ENCODE results near the gene KIAA2012. TPM values are rescaled to one million over a fixed set of nuclear protein-coding genes. Genes with fewer than 3 reads are reported as not detected.

KIAA2012 gene
- total RNA-seq, 1 experiment from 2014 or later = not detected

DNA sequence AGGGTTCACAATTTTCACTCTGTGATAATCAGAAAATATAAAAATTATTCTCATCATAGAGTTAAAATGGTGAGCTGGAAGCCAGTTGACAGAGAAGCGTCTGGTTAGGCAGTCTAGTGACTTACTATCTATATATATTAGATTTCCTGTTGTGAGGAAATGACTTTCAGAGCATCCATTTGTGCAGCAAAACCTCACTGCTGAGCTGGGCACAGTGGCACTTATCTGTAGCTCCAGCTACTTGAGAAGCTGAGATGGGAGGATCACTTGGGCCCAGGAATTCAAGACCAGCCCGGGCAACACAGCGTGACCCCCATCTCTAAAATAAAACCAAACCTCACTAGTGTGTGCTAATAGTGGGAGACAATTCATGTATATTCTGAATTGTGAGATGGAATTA, 7.2 kb upstream of the KIAA2012 start:
- CTCF ChIA-PET = no interaction called here
- TF ChIP-seq, protein P1, sequence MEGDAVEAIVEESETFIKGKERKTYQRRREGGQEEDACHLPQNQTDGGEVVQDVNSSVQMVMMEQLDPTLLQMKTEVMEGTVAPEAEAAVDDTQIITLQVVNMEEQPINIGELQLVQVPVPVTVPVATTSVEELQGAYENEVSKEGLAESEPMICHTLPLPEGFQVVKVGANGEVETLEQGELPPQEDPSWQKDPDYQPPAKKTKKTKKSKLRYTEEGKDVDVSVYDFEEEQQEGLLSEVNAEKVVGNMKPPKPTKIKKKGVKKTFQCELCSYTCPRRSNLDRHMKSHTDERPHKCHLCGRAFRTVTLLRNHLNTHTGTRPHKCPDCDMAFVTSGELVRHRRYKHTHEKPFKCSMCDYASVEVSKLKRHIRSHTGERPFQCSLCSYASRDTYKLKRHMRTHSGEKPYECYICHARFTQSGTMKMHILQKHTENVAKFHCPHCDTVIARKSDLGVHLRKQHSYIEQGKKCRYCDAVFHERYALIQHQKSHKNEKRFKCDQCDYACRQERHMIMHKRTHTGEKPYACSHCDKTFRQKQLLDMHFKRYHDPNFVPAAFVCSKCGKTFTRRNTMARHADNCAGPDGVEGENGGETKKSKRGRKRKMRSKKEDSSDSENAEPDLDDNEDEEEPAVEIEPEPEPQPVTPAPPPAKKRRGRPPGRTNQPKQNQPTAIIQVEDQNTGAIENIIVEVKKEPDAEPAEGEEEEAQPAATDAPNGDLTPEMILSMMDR (IDR thresholded peaks at IDR 0.05; ENCODE audit: unreplicated experiment) = no peak
- no peaks in the 10 kb centered on the region for H3K27me3 Mint-ChIP-seq (ENCODE audit: unreplicated experiment)
- no peaks in the 10 kb centered on the region for H3K4me1 Mint-ChIP-seq (ENCODE audit: low read depth, unreplicated experiment)
- no peaks in the 10 kb centered on the region for H3K36me3 Mint-ChIP-seq (ENCODE audit: insufficient read depth, unreplicated experiment)
- DNase-seq = no peak
- H3K9me3 Mint-ChIP-seq (ENCODE audit: low read depth, unreplicated experiment) = no peaks in the 10 kb centered on the region
- H3K27ac Mint-ChIP-seq (ENCODE audit: unreplicated experiment) = no peak overlapping the region
- H3K4me3 Mint-ChIP-seq (ENCODE audit: low read depth, unreplicated experiment) = no peak overlapping the region
- intact Hi-C loops (cut with micrococcal nuclease; ENCODE audit: unreplicated experiment) = no loop called here
- BruUV-seq (replicated peaks) = no TSS peak

DNA sequence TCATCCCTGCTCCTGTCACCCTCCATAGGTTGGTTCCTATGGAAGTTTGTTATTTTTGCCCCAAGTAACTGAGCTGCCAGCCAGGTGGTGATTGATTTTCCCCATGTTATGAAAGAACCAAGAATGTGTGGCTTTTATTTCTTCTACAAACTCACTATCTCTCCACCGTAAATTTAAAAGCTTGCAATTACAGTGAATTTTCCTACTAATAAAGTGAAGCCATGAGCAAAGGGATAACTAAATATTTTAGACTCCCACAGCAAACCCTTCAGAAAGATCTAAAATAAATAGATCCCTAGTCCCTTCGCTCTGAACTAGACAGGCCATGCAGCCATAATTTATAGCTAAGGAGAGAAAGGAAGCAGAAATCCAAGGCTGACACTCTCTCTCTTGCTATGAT, 6.2 kb upstream of the KIAA2012 start:
- TF ChIP-seq, protein P1 (IDR thresholded peaks at IDR 0.05; ENCODE audit: unreplicated experiment) = no peak
- CTCF ChIA-PET = interaction anchor here (0.9 to 1.2 kb wide), 2 partner anchors 9 to 11 kb away, joined by 3 read pairs; no protein-coding TSS in a partner anchor
- no peaks in the 10 kb centered on the region for H3K27me3 Mint-ChIP-seq (ENCODE audit: unreplicated experiment)
- H3K4me1 Mint-ChIP-seq (ENCODE audit: low read depth, unreplicated experiment) = no peaks in the 10 kb centered on the region
- no peak for DNase-seq
- no peaks in the 10 kb centered on the region for H3K9me3 Mint-ChIP-seq (ENCODE audit: low read depth, unreplicated experiment)
- H3K4me3 Mint-ChIP-seq (ENCODE audit: low read depth, unreplicated experiment) = no peak overlapping the region
- intact Hi-C loops (cut with micrococcal nuclease; ENCODE audit: unreplicated experiment) = no loop called here
- BruUV-seq (replicated peaks) = no TSS peak
- no peaks in the 10 kb centered on the region for H3K36me3 Mint-ChIP-seq (ENCODE audit: insufficient read depth, unreplicated experiment)
- no peak overlapping the region for H3K27ac Mint-ChIP-seq (ENCODE audit: unreplicated experiment)

DNA sequence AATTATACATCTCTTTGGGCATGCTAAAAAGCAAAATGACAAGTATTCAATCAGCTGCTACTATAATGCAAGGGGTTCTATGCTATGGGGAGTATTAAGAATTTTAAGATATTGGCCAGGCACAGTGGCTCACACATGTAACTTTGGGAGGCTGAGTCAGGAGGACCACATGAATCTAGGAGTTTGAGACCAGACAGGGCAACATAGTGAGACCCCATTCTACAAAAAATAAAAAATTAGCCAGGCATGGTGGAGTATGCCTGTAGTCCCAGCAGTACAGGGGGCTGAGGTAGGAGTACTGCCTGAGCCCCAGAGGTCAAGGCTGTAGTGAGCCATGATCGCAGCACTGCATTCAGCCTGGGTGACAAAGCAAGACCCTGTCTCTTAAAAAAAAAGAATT, 5.5 kb upstream of the KIAA2012 start:
- TF ChIP-seq, protein P1 (IDR thresholded peaks at IDR 0.05; ENCODE audit: unreplicated experiment) = no peak
- Mint-ChIP-seq H3K27me3 (ENCODE audit: unreplicated experiment) (peaks cover 1% of the 10 kb centered on the region), H3K4me1 (ENCODE audit: low read depth, unreplicated experiment) (peaks cover 3% of the 10 kb centered on the region), H3K36me3 (ENCODE audit: insufficient read depth, unreplicated experiment) (no peaks in the 10 kb centered on the region), H3K9me3 (ENCODE audit: low read depth, unreplicated experiment) (no peaks in the 10 kb centered on the region), H3K27ac (ENCODE audit: unreplicated experiment) (no peak overlapping the region), H3K4me3 (ENCODE audit: low read depth, unreplicated experiment) (no peak overlapping the region)
- intact Hi-C loops (cut with micrococcal nuclease; ENCODE audit: unreplicated experiment) = no loop called here
- BruUV-seq (replicated peaks) = no TSS peak
- DNase-seq = no peak
- CTCF ChIA-PET = interaction anchor here (0.9 to 1.2 kb wide), 2 partner anchors 9 to 10 kb away, joined by 3 read pairs; no protein-coding TSS in a partner anchor

DNA sequence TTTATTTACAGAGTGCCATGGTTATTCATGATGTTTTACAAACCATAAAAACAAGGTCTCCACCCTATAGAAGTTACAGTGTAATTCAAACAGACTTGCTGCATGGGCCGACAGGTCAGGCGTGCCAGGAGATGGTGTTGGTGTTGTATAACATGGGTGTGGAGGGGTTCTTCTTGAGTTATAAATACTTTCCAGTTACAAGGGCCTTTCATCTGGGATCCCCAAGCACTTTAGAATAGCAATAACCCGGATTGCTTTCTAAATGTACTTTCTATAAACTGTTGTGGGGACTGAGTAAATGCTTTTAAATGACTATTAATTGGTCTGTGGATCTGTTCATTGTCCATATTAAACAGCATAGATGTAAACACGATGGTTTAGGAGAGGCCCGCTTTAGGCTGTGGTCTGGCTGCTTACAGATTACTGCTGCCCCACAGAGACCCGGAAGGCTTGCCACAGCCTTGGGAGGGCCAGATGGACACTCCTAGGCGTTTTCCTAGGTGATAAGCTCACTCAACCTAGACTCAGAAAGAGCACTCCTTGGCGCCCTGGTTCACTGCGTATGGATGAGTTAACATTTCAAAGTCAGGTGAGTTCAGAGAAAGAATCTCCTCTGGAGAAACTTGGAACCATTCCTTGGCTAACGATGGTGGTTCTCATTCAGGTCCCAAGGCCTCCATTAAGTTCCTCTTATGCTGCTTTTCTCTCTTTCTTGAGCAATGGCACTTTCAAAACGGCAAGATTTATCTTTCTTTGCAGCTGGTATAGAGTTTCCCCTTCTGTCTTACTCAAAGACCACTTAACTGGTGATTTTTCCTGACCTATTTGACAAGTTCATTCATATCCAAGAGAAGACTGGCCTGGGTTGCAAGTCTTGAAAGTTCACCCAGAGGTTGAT, 3.6 kb upstream of the KIAA2012 start:
- no peak overlapping the region for H3K4me3 Mint-ChIP-seq (ENCODE audit: low read depth, unreplicated experiment)
- no peak for DNase-seq
- intact Hi-C loops (cut with micrococcal nuclease; ENCODE audit: unreplicated experiment) = no loop called here

More for the DNA sequence above, 3.6 kb upstream of the KIAA2012 start:
- no TSS peak for BruUV-seq (replicated peaks)
- CTCF ChIA-PET = no interaction called here
- TF ChIP-seq, protein P1 (IDR thresholded peaks at IDR 0.05; ENCODE audit: unreplicated experiment) = no peak
- peaks cover 6% of the 10 kb centered on the region for H3K4me1 Mint-ChIP-seq (ENCODE audit: low read depth, unreplicated experiment)
- no peaks in the 10 kb centered on the region for H3K9me3 Mint-ChIP-seq (ENCODE audit: low read depth, unreplicated experiment)
- no peak overlapping the region for H3K27ac Mint-ChIP-seq (ENCODE audit: unreplicated experiment)
- no peaks in the 10 kb centered on the region for H3K36me3 Mint-ChIP-seq (ENCODE audit: insufficient read depth, unreplicated experiment)
- H3K27me3 Mint-ChIP-seq (ENCODE audit: unreplicated experiment) = peaks cover 13% of the 10 kb centered on the region

Data from Calu3 (cell line).